Measurements from ENCODE around the gene VPS39.

DNA sequence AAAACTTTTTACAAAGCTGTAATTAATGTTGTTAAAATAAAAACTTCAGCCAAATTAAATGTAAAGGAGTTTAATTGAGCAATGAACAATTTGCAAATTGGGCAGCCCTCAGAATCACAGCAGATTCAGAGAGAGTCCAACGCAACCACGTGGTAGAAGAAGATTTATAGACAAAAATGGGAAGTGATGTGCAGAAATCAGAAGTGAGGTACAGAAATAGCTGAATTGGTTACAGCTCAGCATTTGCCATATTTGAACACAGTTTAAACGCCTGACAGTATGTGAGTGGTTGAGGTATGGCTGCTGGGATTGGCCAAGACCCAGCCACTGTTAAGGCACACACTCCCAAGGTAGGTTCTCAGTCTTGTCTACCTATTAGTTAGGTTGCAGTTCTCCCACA is 99.3 kb downstream of the VPS39 start:
- TF ChIP-seq GATA2 (IDR thresholded peaks at IDR 0.05; ENCODE audit: low read depth, low read length) (no peak), GATA3 (IDR thresholded peaks at IDR 0.05; ENCODE audit: low read depth, low read length) (no peak)
